ENCODE results near the gene C1RL. TPM values are rescaled to one million over a fixed set of nuclear protein-coding genes. Genes with fewer than 3 reads are reported as not detected.

Gene C1RL
- 10 to 100 TPM in 1 of 2 experiments, 1 to 10 TPM in 1; 8.6 to 10.1 TPM for total RNA-seq

GRCh38 chr12:7108796-7109571, at the start of gene C1RL:
TSS of gene C1RL (minus strand) at chr12:7109214. CDS start at chr12:7109180, 34 bp downstream.
- peaks cover 28% of the 10 kb centered on the region for H3K36me3 Mint-ChIP-seq
- H3K27ac Mint-ChIP-seq: peak within 1 kb of the TSS; percentile 94
- peak; percentile 79 for DNase-seq
- H3K4me1 Mint-ChIP-seq: peaks cover 27% of the 10 kb centered on the region
- peaks cover 16% of the 10 kb centered on the region for H3K9me3 Mint-ChIP-seq
- peak within 1 kb of the TSS; percentile 95 for H3K4me3 Mint-ChIP-seq
- H3K27me3 Mint-ChIP-seq: no peaks in the 10 kb centered on the region

GRCh38 chr12:7157391-7157790, 48.4 kb upstream of the C1RL start:
- Mint-ChIP-seq H3K9me3 (no peaks in the 10 kb centered on the region), H3K4me3 (no peak overlapping the region), H3K27ac (no peak overlapping the region), H3K4me1 (no peaks in the 10 kb centered on the region), H3K36me3 (no peaks in the 10 kb centered on the region), H3K27me3 (peaks cover under 1% of the 10 kb centered on the region)
- DNase-seq: no peak

DNA sequence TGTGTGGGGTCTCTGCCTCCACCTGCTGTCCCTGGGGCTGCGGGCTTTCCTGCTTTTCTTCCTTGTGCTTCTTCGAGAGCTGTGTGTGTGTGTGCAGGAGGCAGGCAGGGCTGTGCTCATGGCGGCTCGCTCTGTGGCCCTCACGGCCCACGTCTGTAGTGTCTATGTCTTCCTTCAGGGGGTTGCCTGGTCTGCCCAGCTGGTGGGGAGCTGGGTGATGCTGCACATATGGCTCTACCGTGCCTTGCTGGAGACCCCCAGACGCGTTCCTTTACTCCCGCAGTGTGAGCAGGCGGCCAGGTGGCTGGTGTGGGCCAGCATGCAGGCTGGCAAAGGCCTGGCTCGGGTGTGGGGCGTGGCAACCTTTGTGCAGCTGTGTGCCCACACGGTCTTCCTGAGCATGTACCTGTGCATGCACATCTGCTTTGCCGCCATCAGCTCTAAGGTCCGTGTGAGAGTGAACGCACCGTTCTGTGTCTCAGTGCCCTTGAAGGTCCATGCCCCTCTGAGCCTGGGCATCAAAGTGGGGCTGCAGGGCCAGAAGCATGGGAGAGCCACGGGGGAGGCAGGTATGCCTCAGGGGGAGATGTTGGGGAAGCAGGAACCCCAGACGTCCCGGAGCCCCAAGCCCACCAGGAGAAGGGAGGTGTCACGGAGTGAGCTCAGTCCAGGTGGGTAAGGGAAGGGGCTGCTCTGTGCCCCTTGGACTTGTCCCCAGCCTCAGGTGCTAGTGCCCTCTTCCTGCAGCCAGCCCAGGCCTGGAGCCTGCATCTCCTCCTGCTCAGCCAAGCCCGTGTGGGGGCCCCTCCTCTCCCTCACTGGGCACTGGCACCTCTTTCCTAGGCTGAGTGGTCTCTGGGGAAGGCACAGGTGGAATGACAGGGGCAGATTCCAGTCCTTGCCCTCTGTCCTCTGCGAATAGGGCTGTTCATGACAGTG, 47.5 kb upstream of the C1RL start:
- DNase-seq: no peak
- Mint-ChIP-seq H3K4me3 (no peak overlapping the region), H3K4me1 (no peaks in the 10 kb centered on the region), H3K36me3 (no peaks in the 10 kb centered on the region), H3K27ac (no peak overlapping the region), H3K9me3 (no peaks in the 10 kb centered on the region), H3K27me3 (no peaks in the 10 kb centered on the region)

DNA sequence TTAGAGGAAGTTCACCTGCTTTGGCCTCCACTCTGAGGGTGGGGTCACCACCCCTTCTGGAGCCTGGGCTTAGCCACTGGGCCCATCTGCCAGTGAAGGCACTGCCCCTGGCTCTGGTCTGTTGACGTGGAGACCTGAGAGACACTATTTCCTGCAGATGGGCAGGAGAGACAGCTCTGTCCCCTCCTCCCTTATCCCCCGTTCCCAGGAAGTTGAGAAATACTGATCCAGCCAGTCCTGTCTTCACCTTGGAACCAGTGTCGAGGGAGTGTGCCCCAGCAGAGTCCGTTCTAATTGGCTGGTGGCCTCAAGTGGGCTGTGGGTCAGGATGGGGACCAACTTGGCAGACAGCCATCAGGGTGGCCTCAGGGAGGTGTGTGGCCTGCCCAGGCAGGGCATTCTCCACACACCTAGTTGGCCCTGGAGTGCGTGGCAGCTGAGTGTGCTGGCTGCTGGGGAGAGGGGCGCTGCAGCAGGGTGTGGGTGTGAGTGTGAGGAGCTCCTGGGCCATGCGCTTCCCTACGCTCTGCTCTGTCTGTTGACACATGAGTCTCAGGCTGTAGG, 46.5 kb upstream of the C1RL start:
- DNase-seq: no peak
- no peak overlapping the region for H3K27ac Mint-ChIP-seq
- no peaks in the 10 kb centered on the region for H3K4me1 Mint-ChIP-seq
- no peaks in the 10 kb centered on the region for H3K27me3 Mint-ChIP-seq
- H3K4me3 Mint-ChIP-seq: no peak overlapping the region
- H3K36me3 Mint-ChIP-seq: no peaks in the 10 kb centered on the region
- no peaks in the 10 kb centered on the region for H3K9me3 Mint-ChIP-seq

DNA sequence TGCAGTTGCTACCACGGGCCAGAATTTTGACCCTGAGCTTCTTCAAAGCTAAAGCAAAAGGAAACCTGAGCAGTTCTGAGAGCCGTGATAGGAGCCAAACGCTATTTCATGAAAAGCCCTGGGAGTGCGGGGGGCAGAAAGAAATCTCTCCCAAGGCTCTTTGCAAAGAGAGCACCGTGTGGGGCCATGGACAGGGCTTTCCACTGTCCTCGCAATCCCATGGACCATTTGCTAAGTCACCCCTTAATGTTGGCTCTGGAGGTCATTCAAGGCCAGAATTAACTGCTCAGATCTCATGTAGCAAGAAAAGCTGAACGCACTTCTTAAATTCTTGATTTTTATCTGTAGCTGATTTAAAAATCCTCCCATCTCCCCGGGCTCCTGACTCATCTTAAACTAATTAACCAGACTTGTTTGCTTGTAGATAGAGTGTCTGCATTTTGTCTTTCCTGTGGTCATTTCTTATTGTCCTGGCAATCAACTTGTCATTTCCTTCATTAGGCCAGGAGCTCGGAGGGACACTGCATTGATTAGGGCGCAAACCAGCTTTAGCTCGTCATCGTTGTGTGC, 46.0 kb upstream of the C1RL start:
- no peaks in the 10 kb centered on the region for H3K27me3 Mint-ChIP-seq
- peaks cover under 1% of the 10 kb centered on the region for H3K36me3 Mint-ChIP-seq
- no peaks in the 10 kb centered on the region for H3K9me3 Mint-ChIP-seq
- H3K4me3 Mint-ChIP-seq: no peak overlapping the region
- no peaks in the 10 kb centered on the region for H3K4me1 Mint-ChIP-seq
- H3K27ac Mint-ChIP-seq: no peak overlapping the region
- DNase-seq: no peak

DNA sequence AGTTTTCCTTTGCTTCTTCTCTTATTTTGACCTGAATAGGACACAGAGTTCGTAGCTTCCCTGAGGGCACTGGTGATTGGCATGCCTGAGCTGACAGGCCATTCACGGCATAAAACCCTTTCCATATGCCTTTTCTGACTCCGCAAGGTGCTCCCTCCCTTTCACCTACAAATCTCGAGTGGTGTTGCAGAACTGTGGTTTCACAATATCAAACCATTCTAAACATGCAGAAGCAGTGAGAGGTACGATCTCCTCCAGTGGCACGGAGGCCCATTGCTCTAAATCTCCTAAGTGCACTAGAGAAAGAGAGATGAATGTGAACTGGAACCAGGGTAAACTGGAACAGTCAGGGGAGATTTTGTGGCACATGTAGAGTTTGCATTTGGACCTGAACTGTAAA, 45.0 kb upstream of the C1RL start:
- Mint-ChIP-seq H3K4me1 (no peaks in the 10 kb centered on the region), H3K27ac (no peak overlapping the region), H3K4me3 (no peak overlapping the region), H3K9me3 (no peaks in the 10 kb centered on the region), H3K27me3 (no peaks in the 10 kb centered on the region), H3K36me3 (peaks cover 3% of the 10 kb centered on the region)
- DNase-seq: no peak

DNA sequence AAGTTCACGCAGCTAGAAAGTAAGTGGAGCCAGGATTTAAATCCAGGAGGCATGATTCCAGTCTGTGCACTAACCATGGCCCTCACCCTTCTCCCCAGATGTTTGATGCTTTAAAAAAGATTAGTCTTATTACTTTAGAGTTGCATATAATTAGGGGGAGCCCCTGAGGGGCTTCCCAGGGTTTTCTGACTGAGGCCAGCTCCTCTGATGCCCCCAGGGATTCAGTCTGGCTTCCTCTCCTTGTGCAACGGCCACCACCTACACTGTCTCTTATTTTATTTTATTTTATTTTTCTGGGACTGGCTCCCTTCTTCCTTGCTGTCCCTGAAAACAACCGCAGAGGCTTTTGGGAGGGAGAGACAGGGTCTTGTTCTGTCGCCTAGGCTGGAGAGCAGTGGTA, 43.8 kb upstream of the C1RL start:
- Mint-ChIP-seq H3K36me3 (peaks cover 4% of the 10 kb centered on the region), H3K4me1 (no peaks in the 10 kb centered on the region), H3K4me3 (no peak overlapping the region), H3K27me3 (no peaks in the 10 kb centered on the region), H3K9me3 (no peaks in the 10 kb centered on the region), H3K27ac (no peak overlapping the region)
- no peak for DNase-seq

DNA sequence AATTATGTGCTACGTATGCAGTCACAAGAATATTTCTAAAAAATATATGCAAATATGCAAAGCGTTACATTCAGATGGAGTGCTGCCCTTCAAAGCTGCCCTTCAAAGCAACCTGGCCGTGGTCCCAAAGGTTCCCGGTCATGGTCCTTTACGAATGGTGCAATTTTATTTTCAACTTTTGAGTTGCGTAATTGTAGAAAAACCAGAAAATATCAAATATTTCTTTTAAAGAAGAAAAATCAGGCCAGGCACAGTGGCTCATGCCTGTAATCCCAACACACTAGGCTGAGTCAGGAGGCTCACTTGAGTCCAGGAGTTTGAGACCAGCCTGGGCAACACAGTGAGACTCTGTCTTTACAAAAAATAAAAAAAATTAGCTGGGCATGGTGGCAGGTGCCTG, 42.5 kb upstream of the C1RL start:
- H3K4me1 Mint-ChIP-seq: no peaks in the 10 kb centered on the region
- H3K9me3 Mint-ChIP-seq: no peaks in the 10 kb centered on the region
- no peak overlapping the region for H3K4me3 Mint-ChIP-seq
- H3K27me3 Mint-ChIP-seq: no peaks in the 10 kb centered on the region
- no peak overlapping the region for H3K27ac Mint-ChIP-seq
- DNase-seq: no peak
- H3K36me3 Mint-ChIP-seq: peaks cover 4% of the 10 kb centered on the region

DNA sequence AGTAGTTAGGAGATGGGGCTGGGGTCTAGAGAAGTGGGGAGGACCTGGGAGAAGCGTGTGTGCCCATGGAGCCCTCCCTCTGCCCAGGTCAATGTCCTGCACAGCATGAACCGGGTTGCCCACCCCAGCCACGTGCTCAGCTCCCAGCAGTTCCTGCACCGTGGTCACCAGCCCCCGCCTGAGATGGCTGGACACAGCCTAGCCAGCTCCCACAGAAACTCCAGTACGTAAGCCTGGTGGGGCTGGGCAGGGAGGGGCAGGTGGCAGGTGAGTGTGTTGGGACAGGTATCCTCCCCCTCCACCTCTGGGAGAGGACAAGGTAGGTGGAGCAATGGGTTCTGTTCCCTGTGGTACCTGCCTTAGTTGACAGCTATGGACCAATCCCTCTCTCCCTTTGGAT, 41.8 kb upstream of the C1RL start:
- Mint-ChIP-seq H3K4me3 (no peak overlapping the region), H3K27me3 (no peaks in the 10 kb centered on the region), H3K36me3 (peaks cover 4% of the 10 kb centered on the region), H3K4me1 (no peaks in the 10 kb centered on the region), H3K27ac (no peak overlapping the region), H3K9me3 (no peaks in the 10 kb centered on the region)
- no peak for DNase-seq

- H3K27ac Mint-ChIP-seq: no peak overlapping the region
- H3K4me3 Mint-ChIP-seq: no peak overlapping the region
- no peak for DNase-seq
- no peaks in the 10 kb centered on the region for H3K9me3 Mint-ChIP-seq
- no peaks in the 10 kb centered on the region for H3K4me1 Mint-ChIP-seq
- peaks cover 4% of the 10 kb centered on the region for H3K36me3 Mint-ChIP-seq
- H3K27me3 Mint-ChIP-seq: no peaks in the 10 kb centered on the region
Observed at GRCh38 chr12:7150356-7150755, 41.3 kb upstream of the C1RL start.

GRCh38 chr12:7146906-7147305, 37.9 kb upstream of the C1RL start:
- H3K9me3 Mint-ChIP-seq: no peaks in the 10 kb centered on the region
- H3K27me3 Mint-ChIP-seq: no peaks in the 10 kb centered on the region
- H3K4me3 Mint-ChIP-seq: no peak overlapping the region
- H3K4me1 Mint-ChIP-seq: no peaks in the 10 kb centered on the region
- peaks cover 7% of the 10 kb centered on the region for H3K36me3 Mint-ChIP-seq
- no peak for DNase-seq
- H3K27ac Mint-ChIP-seq: no peak overlapping the region

DNA sequence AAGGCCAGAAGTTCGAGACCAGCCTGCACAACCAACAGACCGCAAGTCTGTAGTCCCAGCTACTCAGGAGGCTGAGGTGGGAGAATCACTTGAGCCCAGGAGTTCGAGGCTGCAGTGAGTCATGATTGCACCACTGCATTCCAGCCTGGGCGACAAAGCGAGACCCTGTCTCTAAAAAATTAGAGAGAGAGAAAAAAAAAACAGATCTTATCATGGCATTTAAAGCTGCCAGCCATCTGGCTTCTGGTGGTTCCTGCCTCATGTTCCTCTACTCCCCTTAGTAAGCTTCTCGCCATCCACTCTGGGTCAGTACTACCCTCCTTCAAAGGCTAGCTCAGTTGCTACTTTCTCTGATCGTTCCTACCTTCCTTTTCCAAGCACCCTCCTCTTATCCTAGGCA, 37.2 kb upstream of the C1RL start:
- H3K9me3 Mint-ChIP-seq: no peaks in the 10 kb centered on the region
- no peak for DNase-seq
- no peaks in the 10 kb centered on the region for H3K27me3 Mint-ChIP-seq
- no peak overlapping the region for H3K4me3 Mint-ChIP-seq
- peaks cover 11% of the 10 kb centered on the region for H3K36me3 Mint-ChIP-seq
- no peak overlapping the region for H3K27ac Mint-ChIP-seq
- H3K4me1 Mint-ChIP-seq: peaks cover 3% of the 10 kb centered on the region

DNA sequence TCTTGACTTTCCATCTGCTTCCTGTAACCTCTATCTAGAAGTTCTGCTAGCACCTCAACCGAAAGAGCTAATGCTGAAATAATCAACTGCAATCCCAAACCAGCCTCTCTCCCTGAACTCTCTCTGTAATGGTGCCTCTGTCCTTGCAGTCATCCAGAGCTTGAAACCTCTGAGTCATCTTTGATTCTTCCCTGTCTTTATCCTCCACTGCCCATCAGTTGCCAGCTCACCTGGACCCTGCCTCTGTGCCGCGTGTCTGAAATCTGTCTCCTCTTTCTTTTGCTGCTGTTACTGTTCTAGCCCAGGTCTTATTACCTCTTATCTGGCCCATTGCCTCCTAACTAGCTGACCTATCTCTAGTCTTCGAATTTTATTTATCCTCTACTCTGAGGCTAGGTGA, 36.7 kb upstream of the C1RL start:
- no peak overlapping the region for H3K27ac Mint-ChIP-seq
- no peaks in the 10 kb centered on the region for H3K27me3 Mint-ChIP-seq
- peaks cover 11% of the 10 kb centered on the region for H3K36me3 Mint-ChIP-seq
- no peak for DNase-seq
- peaks cover 3% of the 10 kb centered on the region for H3K4me1 Mint-ChIP-seq
- no peaks in the 10 kb centered on the region for H3K9me3 Mint-ChIP-seq
- H3K4me3 Mint-ChIP-seq: no peak overlapping the region

- no peak for DNase-seq
- Mint-ChIP-seq H3K36me3 (peaks cover 8% of the 10 kb centered on the region), H3K27ac (no peak overlapping the region), H3K4me1 (peaks cover 3% of the 10 kb centered on the region), H3K4me3 (no peak overlapping the region), H3K27me3 (no peaks in the 10 kb centered on the region), H3K9me3 (no peaks in the 10 kb centered on the region)
Observed at GRCh38 chr12:7144414-7145120, 35.6 kb upstream of the C1RL start.
